ENCODE data around the gene MAPK1.
"Not testable (repeated sequence)": the region's sequence is repeated elsewhere in the genome, so short reads cannot be mapped to it uniquely, and the experiment has no call there.

Gene MAPK1

GRCh38 chr22:21902296-21903087 lies 35.0 kb upstream of the MAPK1 start:
- Histone ChIP-seq H3K27me3 (ENCODE audit: insufficient read depth, low read length, poor library complexity) (no peaks in the 10 kb centered on the region), H3K56ac (ENCODE audit: low read length) (no peak overlapping the region), H3K4me2 (ENCODE audit: low read length) (no peak overlapping the region), H2BK120ac (ENCODE audit: low read depth, low read length) (no peak overlapping the region), H3K79me1 (ENCODE audit: low read length) (no peaks in the 10 kb centered on the region), H3K27ac (ENCODE audit: low read depth, low read length) (no peak overlapping the region), H3K4ac (ENCODE audit: low read depth, low read length) (no peak overlapping the region), H3K36me3 (ENCODE audit: control insufficient read depth, insufficient read depth, low read length) (no peaks in the 10 kb centered on the region), H2BK15ac (replicated peaks; ENCODE audit: low read depth) (no peak overlapping the region), H3K23ac (ENCODE audit: low read length) (no peak overlapping the region), H4K8ac (ENCODE audit: low read depth, low read length) (no peak overlapping the region), H2AK5ac (ENCODE audit: low read length) (no peak overlapping the region), H3K18ac (ENCODE audit: low read length) (no peak overlapping the region), H3K4me3 (ENCODE audit: low read length) (no peak overlapping the region), H3K79me2 (ENCODE audit: control insufficient read depth, insufficient read depth, low read length) (no peaks in the 10 kb centered on the region), H4K5ac (ENCODE audit: low read length) (no peak overlapping the region), H3K4me1 (ENCODE audit: control insufficient read depth, low read depth, low read length) (no peaks in the 10 kb centered on the region), H3K9ac (ENCODE audit: low read length) (no peak overlapping the region), H2BK5ac (ENCODE audit: low read length) (no peak overlapping the region)
- no CpG with 5 or more reads among the region's 12 CpGs for WGBS (ENCODE audit: extremely low coverage, insufficient coverage, low lambda C conversion rate)
- no peak for DNase-seq

- no peaks in the 10 kb centered on the region for H3K27me3 ChIP-seq (ENCODE audit: insufficient read depth, low read length, poor library complexity)
- no peak overlapping the region for H2BK120ac ChIP-seq (ENCODE audit: low read depth, low read length)
- H3K56ac ChIP-seq (ENCODE audit: low read length) = no peak overlapping the region
- H3K4me2 ChIP-seq (ENCODE audit: low read length) = no peak overlapping the region
- H3K23ac ChIP-seq (ENCODE audit: low read length) = no peak overlapping the region
- H2BK5ac ChIP-seq (ENCODE audit: low read length) = no peak overlapping the region
- no peak overlapping the region for H2BK15ac ChIP-seq (replicated peaks; ENCODE audit: low read depth)
- no peaks in the 10 kb centered on the region for H3K79me1 ChIP-seq (ENCODE audit: low read length)
- H4K8ac ChIP-seq (ENCODE audit: low read depth, low read length) = no peak overlapping the region
- no peak overlapping the region for H4K5ac ChIP-seq (ENCODE audit: low read length)
- no peak overlapping the region for H3K4me3 ChIP-seq (ENCODE audit: low read length)
- WGBS (ENCODE audit: extremely low coverage, insufficient coverage, low lambda C conversion rate) = no CpG with 5 or more reads among the region's 1 CpG
- no peaks in the 10 kb centered on the region for H3K79me2 ChIP-seq (ENCODE audit: control insufficient read depth, insufficient read depth, low read length)
- H2AK5ac ChIP-seq (ENCODE audit: low read length) = no peak overlapping the region
- H3K9ac ChIP-seq (ENCODE audit: low read length) = no peak overlapping the region
- H3K18ac ChIP-seq (ENCODE audit: low read length) = no peak overlapping the region
- no peaks in the 10 kb centered on the region for H3K4me1 ChIP-seq (ENCODE audit: control insufficient read depth, low read depth, low read length)
- no peak overlapping the region for H3K27ac ChIP-seq (ENCODE audit: low read depth, low read length)
- no peak overlapping the region for H3K4ac ChIP-seq (ENCODE audit: low read depth, low read length)
- no peak for DNase-seq
- no peaks in the 10 kb centered on the region for H3K36me3 ChIP-seq (ENCODE audit: control insufficient read depth, insufficient read depth, low read length)
Measured at GRCh38 chr22:21898354-21898896, 31.0 kb upstream of the MAPK1 start.

DNA sequence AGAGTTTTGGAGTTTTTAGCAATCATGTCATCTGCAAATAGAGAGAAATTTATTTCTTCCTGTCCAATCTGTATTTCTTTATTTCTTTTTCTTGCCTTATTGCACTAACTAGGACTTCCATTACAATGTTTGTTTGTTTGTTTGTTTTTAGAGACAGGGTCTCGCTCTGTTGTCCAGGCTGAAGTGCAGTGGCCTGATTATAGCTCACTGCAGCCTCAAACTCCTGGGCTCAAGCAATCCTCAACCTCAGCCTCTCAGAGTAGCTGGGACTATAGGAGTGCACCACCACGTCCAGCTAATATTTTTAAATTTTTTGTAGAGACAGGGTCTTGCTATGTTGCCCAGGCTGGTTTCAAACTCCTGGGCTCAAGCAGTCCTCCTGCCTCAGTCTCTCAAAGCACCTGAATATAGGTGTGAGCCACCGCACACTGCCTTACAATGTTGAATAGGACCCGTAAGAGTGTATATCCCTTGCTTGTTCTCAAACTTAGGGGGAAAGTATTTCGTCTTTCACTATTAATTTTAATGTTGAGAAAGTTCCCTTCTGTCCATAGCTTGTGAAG lies 29.6 kb upstream of the MAPK1 start:
- no CpG with 5 or more reads among the region's 5 CpGs for WGBS (ENCODE audit: extremely low coverage, insufficient coverage, low lambda C conversion rate)
- Histone ChIP-seq H2BK120ac (ENCODE audit: low read depth, low read length) (no peak overlapping the region), H4K5ac (ENCODE audit: low read length) (no peak overlapping the region), H3K4me3 (ENCODE audit: low read length) (no peak overlapping the region), H3K23ac (ENCODE audit: low read length) (no peak overlapping the region), H4K8ac (ENCODE audit: low read depth, low read length) (no peak overlapping the region), H3K27me3 (ENCODE audit: insufficient read depth, low read length, poor library complexity) (no peaks in the 10 kb centered on the region), H2BK5ac (ENCODE audit: low read length) (no peak overlapping the region), H3K36me3 (ENCODE audit: control insufficient read depth, insufficient read depth, low read length) (no peaks in the 10 kb centered on the region), H3K27ac (ENCODE audit: low read depth, low read length) (no peak overlapping the region), H3K79me1 (ENCODE audit: low read length) (no peaks in the 10 kb centered on the region), H3K4me2 (ENCODE audit: low read length) (no peak overlapping the region), H3K18ac (ENCODE audit: low read length) (no peak overlapping the region), H2BK15ac (replicated peaks; ENCODE audit: low read depth) (no peak overlapping the region), H2AK5ac (ENCODE audit: low read length) (no peak overlapping the region), H3K56ac (ENCODE audit: low read length) (no peak overlapping the region), H3K79me2 (ENCODE audit: control insufficient read depth, insufficient read depth, low read length) (no peaks in the 10 kb centered on the region), H3K4me1 (ENCODE audit: control insufficient read depth, low read depth, low read length) (no peaks in the 10 kb centered on the region), H3K4ac (ENCODE audit: low read depth, low read length) (no peak overlapping the region), H3K9ac (ENCODE audit: low read length) (no peak overlapping the region)
- no peak for DNase-seq

DNA sequence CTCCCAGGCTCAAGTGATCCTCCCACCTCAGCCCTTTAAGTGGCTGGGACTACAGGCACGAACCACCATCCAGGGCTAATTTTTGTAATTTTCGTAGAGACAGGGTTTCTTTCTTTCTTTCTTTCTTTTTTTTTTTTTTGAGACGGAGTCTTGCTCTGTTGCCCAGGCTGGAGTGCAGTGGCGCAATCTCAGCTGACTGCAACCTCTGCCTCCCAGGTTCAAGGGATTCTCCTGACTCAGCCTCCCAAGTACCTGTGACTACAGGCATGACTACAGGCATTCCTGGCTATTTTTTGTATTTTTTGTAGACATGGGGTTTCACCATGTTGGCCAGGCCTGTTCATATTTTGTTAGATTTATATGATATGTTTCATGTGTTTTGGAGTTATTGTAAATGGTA lies 28.8 kb upstream of the MAPK1 start:
- not testable (repeated sequence) for H4K5ac ChIP-seq (ENCODE audit: low read length); H3K4me1 ChIP-seq (ENCODE audit: control insufficient read depth, low read depth, low read length); H2BK15ac ChIP-seq (replicated peaks; ENCODE audit: low read depth); H3K4me3 ChIP-seq (ENCODE audit: low read length); DNase-seq; H2BK5ac ChIP-seq (ENCODE audit: low read length); H3K27ac ChIP-seq (ENCODE audit: low read depth, low read length); H3K4me2 ChIP-seq (ENCODE audit: low read length); H3K18ac ChIP-seq (ENCODE audit: low read length); H3K79me2 ChIP-seq (ENCODE audit: control insufficient read depth, insufficient read depth, low read length); H3K56ac ChIP-seq (ENCODE audit: low read length); H3K9ac ChIP-seq (ENCODE audit: low read length); H2AK5ac ChIP-seq (ENCODE audit: low read length); H3K36me3 ChIP-seq (ENCODE audit: control insufficient read depth, insufficient read depth, low read length); H2BK120ac ChIP-seq (ENCODE audit: low read depth, low read length); H3K79me1 ChIP-seq (ENCODE audit: low read length); H3K27me3 ChIP-seq (ENCODE audit: insufficient read depth, low read length, poor library complexity); H3K4ac ChIP-seq (ENCODE audit: low read depth, low read length); H4K8ac ChIP-seq (ENCODE audit: low read depth, low read length); H3K23ac ChIP-seq (ENCODE audit: low read length)
- WGBS (ENCODE audit: extremely low coverage, insufficient coverage, low lambda C conversion rate) = no CpG with 5 or more reads among the region's 4 CpGs

- Histone ChIP-seq H3K79me2 (ENCODE audit: control insufficient read depth, insufficient read depth, low read length) (no peaks in the 10 kb centered on the region), H3K79me1 (ENCODE audit: low read length) (no peaks in the 10 kb centered on the region), H2BK15ac (replicated peaks; ENCODE audit: low read depth) (no peak overlapping the region), H3K4me3 (ENCODE audit: low read length) (no peak overlapping the region), H3K9ac (ENCODE audit: low read length) (no peak overlapping the region), H3K4me1 (ENCODE audit: control insufficient read depth, low read depth, low read length) (no peaks in the 10 kb centered on the region), H4K5ac (ENCODE audit: low read length) (no peak overlapping the region), H2BK5ac (ENCODE audit: low read length) (no peak overlapping the region), H3K4me2 (ENCODE audit: low read length) (no peak overlapping the region), H3K18ac (ENCODE audit: low read length) (no peak overlapping the region), H3K56ac (ENCODE audit: low read length) (no peak overlapping the region), H2AK5ac (ENCODE audit: low read length) (no peak overlapping the region), H4K8ac (ENCODE audit: low read depth, low read length) (no peak overlapping the region), H3K27ac (ENCODE audit: low read depth, low read length) (no peak overlapping the region), H3K36me3 (ENCODE audit: control insufficient read depth, insufficient read depth, low read length) (no peaks in the 10 kb centered on the region), H3K27me3 (ENCODE audit: insufficient read depth, low read length, poor library complexity) (no peaks in the 10 kb centered on the region), H3K4ac (ENCODE audit: low read depth, low read length) (no peak overlapping the region), H2BK120ac (ENCODE audit: low read depth, low read length) (no peak overlapping the region), H3K23ac (ENCODE audit: low read length) (no peak overlapping the region)
- WGBS (ENCODE audit: extremely low coverage, insufficient coverage, low lambda C conversion rate) = no CpG with 5 or more reads among the region's 8 CpGs
- DNase-seq = no peak
Measured at GRCh38 chr22:21894799-21895198, 27.4 kb upstream of the MAPK1 start.

Data from mesendoderm (in vitro differentiated cells).